CD4-positive, alpha-beta T cell treated with Interferon gamma for 1 hour (primary cell): ENCODE measurements around the gene UFSP1.
A peak's percentile ranks its signal among the peaks of the same experiment; 100 is the strongest.

Experiments used
- DNase-seq: peaks from one replicate; pipeline ENCODE4 v3.0.0-alpha.2; 2020

UFSP1 gene

GRCh38 chr7:100895701-100895955 lies 6.1 kb upstream of the UFSP1 start, which contains the start of gene ACHE:
Gene ACHE (minus strand): TSS chr7:100895888. CDS start chr7:100894232, 1,656 bp downstream.
- DNase-seq = no peak

DNA sequence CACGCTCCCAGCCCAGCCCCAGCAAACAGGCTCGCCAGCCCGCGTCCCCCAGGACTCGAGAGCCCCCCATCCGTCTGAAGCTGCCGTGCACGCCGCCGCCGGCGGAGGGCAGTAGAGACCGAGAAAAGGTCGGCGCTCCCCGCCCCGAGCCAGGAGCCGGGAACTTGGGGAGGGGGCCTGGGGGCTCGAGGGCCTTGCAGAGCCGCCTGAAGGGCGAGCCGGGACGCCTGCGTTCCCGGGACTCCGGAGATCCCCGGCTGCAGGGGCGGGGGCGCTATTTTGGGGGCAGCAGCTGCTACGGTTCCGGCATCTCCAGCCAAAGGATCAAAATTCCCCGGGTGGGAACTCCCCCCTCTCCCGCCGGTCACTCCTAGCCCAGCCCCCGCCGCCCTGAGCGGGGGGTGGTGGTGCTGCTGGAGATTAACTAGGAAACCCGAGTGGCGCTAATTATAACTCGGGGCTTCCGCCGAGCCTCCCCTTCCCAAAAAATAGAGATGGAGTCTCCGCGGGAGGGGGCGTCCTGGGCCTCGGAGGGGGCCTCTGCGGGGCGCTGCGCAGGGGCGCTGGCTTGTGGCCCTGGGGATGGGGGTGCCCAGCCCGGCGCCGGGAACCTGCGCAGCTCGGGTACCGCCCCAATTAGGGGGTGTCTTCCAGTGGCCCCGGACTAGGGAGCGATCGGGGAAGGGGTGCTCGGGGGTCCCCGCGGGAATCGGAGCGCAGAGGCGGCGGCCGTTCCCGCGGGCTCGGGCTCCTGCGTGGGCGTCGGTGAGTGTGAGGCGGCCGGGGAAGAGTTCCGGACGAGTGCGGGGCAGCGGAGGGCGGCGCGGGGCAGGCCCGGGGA lies 5.6 kb upstream of the UFSP1 start:
- DNase-seq = peak; percentile 42

- no peak for DNase-seq
Measured at GRCh38 chr7:100893910-100894721, 4.6 kb upstream of the UFSP1 start.

GRCh38 chr7:100893318-100893895 lies 3.9 kb upstream of the UFSP1 start:
- DNase-seq = no peak

GRCh38 chr7:100892364-100893317 lies 3.1 kb upstream of the UFSP1 start:
- no peak for DNase-seq

GRCh38 chr7:100891568-100892247 lies 2.2 kb upstream of the UFSP1 start:
- no peak for DNase-seq

DNA sequence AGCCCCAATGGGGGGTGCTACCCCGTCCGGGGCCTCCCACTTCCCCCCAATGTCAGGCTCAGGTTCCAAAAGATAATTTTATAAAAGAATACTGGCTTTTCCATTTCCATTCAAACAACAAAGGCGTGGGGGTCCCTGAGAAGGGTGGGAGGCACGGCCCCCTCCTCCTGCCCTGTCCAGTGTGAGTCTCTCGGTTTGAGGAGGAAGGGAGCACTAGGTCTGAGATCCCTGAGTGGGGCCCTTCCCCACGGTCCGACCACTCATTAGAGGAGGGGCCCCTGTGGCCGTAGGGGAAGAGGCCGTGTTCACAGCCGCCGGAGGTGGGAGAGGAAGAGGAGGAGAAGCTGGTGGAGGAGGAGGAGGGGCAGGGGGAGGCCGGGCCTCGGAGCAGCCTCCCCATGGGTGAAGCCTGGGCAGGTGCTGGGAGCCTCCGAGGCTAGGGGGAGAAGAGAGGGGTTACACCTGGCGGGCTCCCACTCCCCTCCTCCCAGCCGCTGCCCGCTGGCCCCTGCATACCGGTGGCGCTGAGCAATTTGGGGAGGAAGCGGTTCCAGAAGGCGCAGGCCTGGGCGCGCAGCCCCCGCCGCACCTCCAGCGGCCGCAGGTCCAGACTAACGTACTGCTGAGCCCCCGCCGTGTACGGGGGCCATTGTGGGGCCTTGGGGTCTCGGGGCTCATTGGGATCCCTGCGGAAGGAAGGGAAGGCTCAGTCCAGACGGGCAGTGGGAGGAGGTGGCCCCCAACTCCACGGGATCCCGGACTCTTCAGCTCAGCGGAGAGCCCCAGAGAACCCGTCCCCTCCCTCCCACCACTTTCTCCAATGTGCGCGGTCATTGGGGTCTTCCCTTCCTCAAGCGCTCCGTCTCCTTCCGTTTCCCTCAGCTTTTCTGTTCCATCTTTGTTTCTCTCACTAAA lies 1.4 kb upstream of the UFSP1 start:
- no peak for DNase-seq

DNA sequence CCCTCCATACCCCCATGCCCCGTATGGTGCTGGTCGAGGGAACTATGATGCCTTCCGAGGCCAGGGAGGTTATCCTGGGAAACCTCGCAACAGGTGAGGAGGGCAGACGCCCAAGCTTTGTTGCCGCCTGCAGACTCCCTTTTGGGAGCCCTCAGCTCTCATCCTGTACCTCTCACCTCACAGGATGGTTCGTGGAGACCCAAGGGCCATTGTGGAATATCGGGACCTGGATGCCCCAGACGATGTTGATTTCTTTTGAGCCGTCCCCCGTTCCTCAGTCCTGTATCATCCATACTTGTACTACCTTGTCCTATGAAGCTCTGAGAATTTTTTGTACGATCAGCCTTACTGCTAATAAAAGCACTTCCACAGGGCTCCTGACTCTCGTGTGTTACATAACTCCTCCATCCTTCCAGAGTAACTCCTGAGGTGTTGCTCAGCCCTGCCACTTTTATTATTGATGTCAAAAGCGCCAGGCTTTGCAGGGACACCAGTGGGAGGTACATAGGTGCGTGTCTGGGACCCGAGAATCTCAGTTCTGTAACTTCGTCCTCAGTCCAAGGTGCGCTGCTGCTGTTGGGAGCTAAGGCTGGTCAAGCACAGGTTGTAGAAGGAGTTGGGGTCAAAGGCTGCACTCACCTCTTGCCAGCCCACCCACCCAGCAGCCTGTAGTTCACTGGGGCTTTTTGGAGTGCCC lies 1.1 kb downstream of the UFSP1 start:
- no peak for DNase-seq

- peak; percentile 78 for DNase-seq
Measured at GRCh38 chr7:100887516-100888290, 1.8 kb downstream of the UFSP1 start.

DNA sequence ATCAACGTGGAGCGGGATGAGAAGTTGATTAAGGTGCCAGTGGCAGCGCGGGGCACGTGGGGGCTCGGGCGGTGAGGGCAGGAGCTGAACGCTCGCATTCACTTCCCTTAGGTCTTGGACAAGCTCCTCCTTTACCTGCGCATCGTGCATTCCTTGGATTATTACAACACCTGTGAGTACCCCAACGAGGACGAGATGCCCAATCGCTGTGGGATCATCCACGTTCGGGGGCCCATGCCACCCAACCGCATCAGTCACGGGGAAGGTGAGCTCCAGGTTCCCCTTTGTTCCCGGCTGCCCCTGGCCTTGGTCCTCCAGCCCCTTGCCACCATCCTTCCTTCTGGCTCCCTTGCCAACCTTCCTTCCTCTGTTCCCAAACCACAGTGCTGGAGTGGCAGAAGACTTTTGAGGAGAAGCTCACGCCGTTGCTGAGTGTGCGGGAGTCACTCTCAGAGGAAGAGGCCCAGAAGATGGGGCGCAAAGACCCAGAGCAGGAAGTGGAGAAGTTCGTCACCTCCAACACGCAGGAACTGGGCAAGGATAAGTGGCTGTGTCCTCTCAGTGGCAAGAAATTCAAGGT lies 2.5 kb downstream of the UFSP1 start:
- DNase-seq = no peak

- DNase-seq = no peak
Measured at GRCh38 chr7:100886142-100886935, 3.2 kb downstream of the UFSP1 start.

- no peak for DNase-seq
Measured at GRCh38 chr7:100885440-100886141, 3.9 kb downstream of the UFSP1 start.

GRCh38 chr7:100884736-100885439 lies 4.6 kb downstream of the UFSP1 start:
- peak; percentile 66 for DNase-seq

DNA sequence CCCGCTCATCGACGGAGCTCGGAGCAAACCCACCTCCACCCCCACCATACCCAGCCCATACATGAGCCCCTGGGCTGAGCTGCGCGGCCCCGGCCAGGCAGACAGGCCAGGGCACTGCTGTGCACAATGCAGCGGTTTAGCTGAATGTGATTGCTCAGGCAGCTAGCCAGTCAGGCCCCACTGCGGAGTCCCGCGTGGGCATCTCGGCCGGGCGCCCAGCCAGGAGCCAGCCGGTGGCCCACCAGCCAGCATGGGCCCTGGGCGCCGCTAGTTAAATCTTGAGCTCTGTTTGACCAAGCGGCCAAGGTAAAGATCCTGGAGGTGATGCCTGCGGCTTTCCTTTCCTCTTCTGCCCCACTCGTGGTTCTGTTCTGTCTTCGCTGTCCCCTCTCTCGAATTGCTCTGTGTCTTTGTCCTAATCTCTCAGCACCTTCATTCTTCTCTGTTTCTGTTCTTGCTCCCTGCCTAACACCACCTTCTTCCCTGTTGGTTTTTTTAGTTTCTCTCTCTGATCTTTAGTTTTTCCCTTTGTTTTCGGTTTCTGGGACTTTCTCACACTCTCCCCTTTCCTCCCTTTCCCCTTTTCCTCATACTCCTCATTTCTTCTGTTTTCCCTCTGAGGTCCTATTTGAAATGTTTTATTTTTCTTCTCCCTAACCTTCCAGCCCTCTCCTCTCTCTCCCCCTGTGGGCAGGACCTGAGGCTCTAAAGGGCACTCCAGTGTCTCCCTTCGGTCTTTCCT lies 6.6 kb downstream of the UFSP1 start:
- DNase-seq = no peak

DNA sequence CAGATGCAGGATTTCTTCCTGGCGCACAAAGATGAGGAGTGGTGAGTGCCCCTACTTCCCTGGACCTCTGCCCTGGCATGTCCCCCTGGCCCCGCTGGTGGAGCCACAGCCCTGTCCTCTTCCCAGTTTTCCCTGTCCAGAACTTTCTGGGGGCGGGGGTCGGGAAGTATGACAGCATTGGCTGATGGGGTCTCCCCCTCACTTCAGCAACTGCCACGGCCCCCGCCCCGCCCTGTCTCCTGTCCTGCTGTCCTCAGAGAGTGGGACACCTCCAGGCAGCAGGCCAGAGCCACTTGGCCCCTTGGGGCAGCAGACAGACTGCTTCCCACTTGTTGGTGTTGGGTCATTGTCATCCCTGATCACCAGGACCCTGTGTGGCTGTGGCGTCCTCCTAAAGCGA lies 7.3 kb downstream of the UFSP1 start:
- no peak for DNase-seq

DNA sequence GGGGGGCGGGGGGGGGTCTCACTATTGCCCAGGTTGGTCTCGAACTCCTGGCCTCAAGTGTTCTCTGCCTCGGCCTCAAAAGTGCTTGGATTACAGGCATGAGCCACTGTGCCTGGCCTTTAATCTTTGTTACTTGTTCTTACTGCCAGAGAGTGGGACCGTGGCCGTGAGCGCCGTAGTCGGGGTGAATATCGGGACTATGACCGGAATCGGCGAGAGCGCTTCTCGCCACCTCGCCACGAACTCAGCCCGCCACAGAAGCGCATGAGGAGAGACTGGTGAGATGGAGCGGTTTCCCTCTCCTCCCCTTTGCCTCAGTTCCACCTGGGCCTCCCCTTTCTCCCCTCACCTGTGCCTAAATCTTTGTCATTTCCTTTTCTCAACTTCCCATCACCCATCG lies 8.4 kb downstream of the UFSP1 start:
- no peak for DNase-seq
